ENCODE results near the gene EXD1. TPM values are rescaled to one million over a fixed set of nuclear protein-coding genes. Genes with fewer than 3 reads are reported as not detected.

EXD1 gene
- total and polyA plus RNA-seq, 2 experiments from 2014 or later: 0.07 TPM; not detected in 1

DNA sequence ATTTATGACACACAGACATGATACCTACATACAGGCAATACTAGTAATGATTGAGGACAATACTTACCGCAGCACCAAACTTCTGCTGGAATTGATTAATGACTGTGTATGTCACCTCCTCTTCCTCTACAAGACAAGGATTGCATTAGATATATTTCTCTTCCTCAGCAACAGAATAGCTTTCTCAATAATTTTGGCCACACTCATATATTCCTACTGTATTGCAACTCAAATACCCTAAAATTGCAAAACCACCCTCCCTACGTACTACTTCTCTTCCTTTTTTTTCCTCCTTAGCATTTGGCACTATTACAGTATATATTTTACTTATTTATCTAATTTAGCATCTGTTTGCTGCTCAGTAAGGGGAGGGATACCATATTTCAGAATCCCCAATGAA is 14.8 kb downstream of the EXD1 start:
- Histone ChIP-seq H3K79me2 (replicated peaks; ENCODE audit: insufficient read depth) (no peaks in the 10 kb centered on the region), H3K4me1 (ENCODE audit: insufficient read depth) (peaks cover 15% of the 10 kb centered on the region), H3F3A (replicated peaks; ENCODE audit: low read depth) (no peaks in the 10 kb centered on the region), H3K4me2 (no peak overlapping the region), H4K20me1 (replicated peaks; ENCODE audit: insufficient read depth) (no peaks in the 10 kb centered on the region), H2AFZ (no peak overlapping the region), H3K4me3 (no peak overlapping the region), H3K27ac (ENCODE audit: low read depth) (no peak overlapping the region), H3K27me3 (ENCODE audit: insufficient read depth) (no peaks in the 10 kb centered on the region), H3K9me2 (ENCODE audit: insufficient read depth) (no peaks in the 10 kb centered on the region), H3K36me3 (ENCODE audit: insufficient read depth) (no peaks in the 10 kb centered on the region)
- ATAC-seq (no peak), DNase-seq (ENCODE audit: low spot score) (no peak)
- Mint-ChIP-seq H3K27ac (no peak overlapping the region), H3K4me3 (no peak overlapping the region), H3K4me1 (peaks cover 16% of the 10 kb centered on the region), H3K9me3 (no peaks in the 10 kb centered on the region; the same call in 2 of the 3 replicates), H3K36me3 (ENCODE audit: low read depth) (no peaks in the 10 kb centered on the region), H3K27me3 (ENCODE audit: insufficient read depth, low read depth, poor library complexity) (peaks cover 5% of the 10 kb centered on the region)
- TF ChIP-seq, protein P1, sequence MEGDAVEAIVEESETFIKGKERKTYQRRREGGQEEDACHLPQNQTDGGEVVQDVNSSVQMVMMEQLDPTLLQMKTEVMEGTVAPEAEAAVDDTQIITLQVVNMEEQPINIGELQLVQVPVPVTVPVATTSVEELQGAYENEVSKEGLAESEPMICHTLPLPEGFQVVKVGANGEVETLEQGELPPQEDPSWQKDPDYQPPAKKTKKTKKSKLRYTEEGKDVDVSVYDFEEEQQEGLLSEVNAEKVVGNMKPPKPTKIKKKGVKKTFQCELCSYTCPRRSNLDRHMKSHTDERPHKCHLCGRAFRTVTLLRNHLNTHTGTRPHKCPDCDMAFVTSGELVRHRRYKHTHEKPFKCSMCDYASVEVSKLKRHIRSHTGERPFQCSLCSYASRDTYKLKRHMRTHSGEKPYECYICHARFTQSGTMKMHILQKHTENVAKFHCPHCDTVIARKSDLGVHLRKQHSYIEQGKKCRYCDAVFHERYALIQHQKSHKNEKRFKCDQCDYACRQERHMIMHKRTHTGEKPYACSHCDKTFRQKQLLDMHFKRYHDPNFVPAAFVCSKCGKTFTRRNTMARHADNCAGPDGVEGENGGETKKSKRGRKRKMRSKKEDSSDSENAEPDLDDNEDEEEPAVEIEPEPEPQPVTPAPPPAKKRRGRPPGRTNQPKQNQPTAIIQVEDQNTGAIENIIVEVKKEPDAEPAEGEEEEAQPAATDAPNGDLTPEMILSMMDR (conservative IDR thresholded peaks at IDR 0.05; ENCODE audit: low read depth in 2 of 2): no peak
- TF ChIP-seq NANOG (IDR thresholded peaks at IDR 0.05; ENCODE audit: borderline replicate concordance): no peak
- TF ChIP-seq, protein P2, sequence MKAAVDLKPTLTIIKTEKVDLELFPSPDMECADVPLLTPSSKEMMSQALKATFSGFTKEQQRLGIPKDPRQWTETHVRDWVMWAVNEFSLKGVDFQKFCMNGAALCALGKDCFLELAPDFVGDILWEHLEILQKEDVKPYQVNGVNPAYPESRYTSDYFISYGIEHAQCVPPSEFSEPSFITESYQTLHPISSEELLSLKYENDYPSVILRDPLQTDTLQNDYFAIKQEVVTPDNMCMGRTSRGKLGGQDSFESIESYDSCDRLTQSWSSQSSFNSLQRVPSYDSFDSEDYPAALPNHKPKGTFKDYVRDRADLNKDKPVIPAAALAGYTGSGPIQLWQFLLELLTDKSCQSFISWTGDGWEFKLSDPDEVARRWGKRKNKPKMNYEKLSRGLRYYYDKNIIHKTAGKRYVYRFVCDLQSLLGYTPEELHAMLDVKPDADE (IDR thresholded peaks at IDR 0.05): no peak
- TF ChIP-seq JUNB (IDR thresholded peaks at IDR 0.05; ENCODE audit: unreplicated experiment): no peak
- TF ChIP-seq EZH2phosphoT487 (IDR thresholded peaks at IDR 0.05; ENCODE audit: unreplicated experiment): no peak
- TF ChIP-seq CREB1 (CRISPR knock-in tag; IDR thresholded peaks at IDR 0.05; ENCODE audit: low read depth): no peak
- TF ChIP-seq STAT1 (IDR thresholded peaks at IDR 0.05; ENCODE audit: unreplicated experiment): no peak
- no peak for TF ChIP-seq POLR2AphosphoS5 (IDR thresholded peaks at IDR 0.05; ENCODE audit: low read depth)
- TF ChIP-seq ZNF114 (CRISPR knock-in tag; IDR thresholded peaks at IDR 0.05): no peak
- TF ChIP-seq REST (IDR thresholded peaks at IDR 0.05; ENCODE audit: unreplicated experiment): no peak
- no peak for TF ChIP-seq ZNF331 (CRISPR knock-in tag; IDR thresholded peaks at IDR 0.05; ENCODE audit: low read depth)
- no peak for TF ChIP-seq ZNF462 (CRISPR knock-in tag; IDR thresholded peaks at IDR 0.05)
- no peak for TF ChIP-seq EZH2 (IDR thresholded peaks at IDR 0.05; ENCODE audit: low read depth, unreplicated experiment)

Measured in GM23338 (cell line).